Vagina (tissue), 2 donors: ENCODE results near the gene PRG3.

Source experiments
- POLR2A ChIP-seq, 2 donors: fragments of 450-650 bp; IDR thresholded peaks; one replicate each; pipeline ENCODE4 v1.6.1; 2017; ENCODE audit warnings: antibody characterized with exemption in 2 of 2, mild to moderate bottlenecking in 2 of 2, moderate library complexity in 2 of 2
- POLR2AphosphoS5 ChIP-seq, 2 donors: sonication (generic); formaldehyde crosslinking; IDR thresholded peaks; one replicate each; pipeline ENCODE4 v1.9.0; 2017; ENCODE audit warnings: antibody characterized with exemption in 2 of 2, mild to moderate bottlenecking in 2 of 2, low read depth in 1 of 2; ENCODE audit not compliant: insufficient read depth in 1 of 2
- TF ChIP-seq, protein P1 (sequence below), 3 experiments: fragments of 450-650 bp in 2 of 3; fragments of 200-600 bp in 1 of 3; sonication (generic) in 1 of 3; IDR thresholded peaks; one replicate each; pipeline ENCODE4 v1.5.1; 2017 to 2019; ENCODE audit warnings: antibody characterized with exemption in 3 of 3, mild to moderate bottlenecking in 2 of 3, moderate library complexity in 2 of 3

GRCh38 chr11:57387289-57388030, 6.5 kb upstream of the PRG3 start:
- TF ChIP-seq, protein P1, sequence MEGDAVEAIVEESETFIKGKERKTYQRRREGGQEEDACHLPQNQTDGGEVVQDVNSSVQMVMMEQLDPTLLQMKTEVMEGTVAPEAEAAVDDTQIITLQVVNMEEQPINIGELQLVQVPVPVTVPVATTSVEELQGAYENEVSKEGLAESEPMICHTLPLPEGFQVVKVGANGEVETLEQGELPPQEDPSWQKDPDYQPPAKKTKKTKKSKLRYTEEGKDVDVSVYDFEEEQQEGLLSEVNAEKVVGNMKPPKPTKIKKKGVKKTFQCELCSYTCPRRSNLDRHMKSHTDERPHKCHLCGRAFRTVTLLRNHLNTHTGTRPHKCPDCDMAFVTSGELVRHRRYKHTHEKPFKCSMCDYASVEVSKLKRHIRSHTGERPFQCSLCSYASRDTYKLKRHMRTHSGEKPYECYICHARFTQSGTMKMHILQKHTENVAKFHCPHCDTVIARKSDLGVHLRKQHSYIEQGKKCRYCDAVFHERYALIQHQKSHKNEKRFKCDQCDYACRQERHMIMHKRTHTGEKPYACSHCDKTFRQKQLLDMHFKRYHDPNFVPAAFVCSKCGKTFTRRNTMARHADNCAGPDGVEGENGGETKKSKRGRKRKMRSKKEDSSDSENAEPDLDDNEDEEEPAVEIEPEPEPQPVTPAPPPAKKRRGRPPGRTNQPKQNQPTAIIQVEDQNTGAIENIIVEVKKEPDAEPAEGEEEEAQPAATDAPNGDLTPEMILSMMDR (IDR thresholded peaks at IDR 0.05): no peak
- TF ChIP-seq POLR2A (IDR thresholded peaks at IDR 0.05) (no peak), POLR2AphosphoS5 (IDR thresholded peaks at IDR 0.05; ENCODE audit: insufficient read depth in 1 of 2, low read depth in 1 of 2) (no peak)
